HepG2 (cell line): ENCODE data around the gene GOLPH3. TPM values are rescaled to one million over a fixed set of nuclear protein-coding genes. Genes with fewer than 3 reads are reported as not detected.
A peak's percentile ranks its signal among the peaks of the same experiment; 100 is the strongest.

Experiments used
- AHR ChIP-seq: IDR thresholded peaks from 2 replicates; pipeline ENCODE4 v1.6.1; 2018; ENCODE audit warnings: missing genetic modification reagents, missing compliant biosample characterization
- ATAD3A ChIP-seq: sonication (generic); formaldehyde crosslinking; IDR thresholded peaks from 2 replicates; pipeline ENCODE4 v1.4.0; 2020; ENCODE audit warnings: missing genetic modification reagents
- ATRX ChIP-seq: sonication (generic); formaldehyde crosslinking; IDR thresholded peaks from 2 replicates; pipeline ENCODE4 v1.4.0; 2020; ENCODE audit warnings: missing genetic modification reagents, borderline replicate concordance
- EEA1 ChIP-seq: sonication (generic); formaldehyde crosslinking; IDR thresholded peaks from 2 replicates; pipeline ENCODE4 v1.5.1; 2020; ENCODE audit warnings: mild to moderate bottlenecking, missing genetic modification reagents, borderline replicate concordance
- FOXO1 ChIP-seq: sonication (generic); formaldehyde crosslinking; IDR thresholded peaks from 2 replicates; pipeline ENCODE4 v1.4.0; 2020; ENCODE audit warnings: missing genetic modification reagents
- HNRNPUL1 ChIP-seq: fragments of 200-400 bp; formaldehyde crosslinking; IDR thresholded peaks from 2 replicates; pipeline ENCODE4 v1.6.1; 2017; ENCODE audit warnings: low read depth, mild to moderate bottlenecking, low read length, moderate library complexity
- NFE2L2 ChIP-seq: fragments of 150-350 bp; IDR thresholded peaks from 2 replicates; pipeline ENCODE4 v1.6.1; 2014; ENCODE audit warnings: low read length
- NR1H2 ChIP-seq: sonication (generic); formaldehyde crosslinking; IDR thresholded peaks from 2 replicates; pipeline ENCODE4 v1.8.1; 2022; ENCODE audit warnings: low read depth, missing genetic modification reagents, borderline replicate concordance
- TCF7L2 ChIP-seq: IDR thresholded peaks from 2 replicates; pipeline ENCODE4 v1.6.1; 2011; ENCODE audit warnings: mild to moderate bottlenecking, low read depth, low read length, moderate library complexity
- ZBTB21 ChIP-seq: sonication (generic); formaldehyde crosslinking; IDR thresholded peaks from 2 replicates; pipeline ENCODE4 v1.4.0; 2020; ENCODE audit warnings: missing genetic modification reagents
- ZC3H4 ChIP-seq: sonication (generic); formaldehyde crosslinking; IDR thresholded peaks from 2 replicates; pipeline ENCODE4 v1.4.0; 2020; ENCODE audit warnings: missing genetic modification reagents, borderline replicate concordance
- ZNF235 ChIP-seq: sonication (generic); formaldehyde crosslinking; IDR thresholded peaks from 2 replicates; pipeline ENCODE4 v1.8.1; 2023; ENCODE audit warnings: mild to moderate bottlenecking, missing genetic modification reagents, borderline replicate concordance
- ZNF256 ChIP-seq: sonication (generic); formaldehyde crosslinking; conservative IDR thresholded peaks from 2 replicates; pipeline ENCODE4 v1.4.0; 2020; ENCODE audit warnings: missing genetic modification reagents
- ZNF724P ChIP-seq: sonication (generic); formaldehyde crosslinking; IDR thresholded peaks from 2 replicates; pipeline ENCODE4 v1.8.0; 2022; ENCODE audit warnings: missing genetic modification reagents, borderline replicate concordance
- ZNF839 ChIP-seq: sonication (generic); formaldehyde crosslinking; IDR thresholded peaks from 2 replicates; pipeline ENCODE4 v1.4.0; 2020; ENCODE audit warnings: missing genetic modification reagents, mild to moderate bottlenecking, borderline replicate concordance
- ZSCAN31 ChIP-seq: sonication (generic); formaldehyde crosslinking; IDR thresholded peaks from 2 replicates; pipeline ENCODE4 v1.5.0; 2020; ENCODE audit warnings: low read depth, mild to moderate bottlenecking, missing genetic modification reagents
- polyA plus RNA-seq, 8 experiments: library from polyadenylated mRNA; depleted of rRNA in 3 of 8; stranded (reverse) in 7 of 8; unstranded in 1 of 8; fragments of >200 nt; fragmentation: Illumina TruSeq in 4 of 8; extraction: Trizol in 4 of 8; gene quantifications; 2 replicates each; pipeline versions ENCODE4 v1.2.1 to v1.2.3, GENCODE V29; 2011 to 2016; ENCODE audit warnings: low read depth in 4 of 8, missing spikeins in 1 of 8, mixed read lengths in 1 of 8; ENCODE audit not compliant: insufficient read depth in 1 of 8
- total RNA-seq, 5 experiments: library from RNA; depleted of rRNA; stranded (reverse); fragments of >200 nt; fragmentation: Illumina TruSeq; extraction: Trizol; gene quantifications; 2 replicates each; pipeline ENCODE4 v1.2.3, GENCODE V29; 2016; ENCODE audit warnings: low read depth in 1 of 5
- TF ChIP-seq, protein P1 (sequence below): IDR thresholded peaks from 2 replicates; pipeline ENCODE4 v1.6.1; 2018; ENCODE audit warnings: missing genetic modification reagents, mild to moderate bottlenecking, missing compliant biosample characterization
- TF ChIP-seq, protein P2 (sequence below): sonication (generic); formaldehyde crosslinking; IDR thresholded peaks from 2 replicates; pipeline ENCODE4 v1.8.0; 2023; ENCODE audit warnings: mild to moderate bottlenecking, missing genetic modification reagents
- TF ChIP-seq, protein P3 (sequence below): sonication (generic); formaldehyde crosslinking; IDR thresholded peaks from 2 replicates; pipeline ENCODE4 v1.4.0; 2020; ENCODE audit warnings: missing genetic modification reagents, mild to moderate bottlenecking, borderline replicate concordance
- TF ChIP-seq, protein P4 (sequence below): sonication (generic); formaldehyde crosslinking; IDR thresholded peaks from 2 replicates; pipeline ENCODE4 v1.5.1; 2020; ENCODE audit warnings: mild to moderate bottlenecking, missing genetic modification reagents
- TF ChIP-seq, protein P5 (sequence below): sonication (generic); formaldehyde crosslinking; IDR thresholded peaks from 2 replicates; pipeline ENCODE4 v1.9.0; 2021; ENCODE audit warnings: missing genetic modification reagents, borderline replicate concordance
- TF ChIP-seq, protein P6 (sequence below): IDR thresholded peaks from 2 replicates; pipeline ENCODE4 v1.6.1; 2016; ENCODE audit warnings: mild to moderate bottlenecking, missing biosample characterization, missing genetic modification reagents

Gene GOLPH3
- total and polyA plus RNA-seq, 2 of the 13 experiments (the other 11 are each of a cell fraction or from before 2014, with no cell fraction given): 59.5 to 84.5 TPM

DNA sequence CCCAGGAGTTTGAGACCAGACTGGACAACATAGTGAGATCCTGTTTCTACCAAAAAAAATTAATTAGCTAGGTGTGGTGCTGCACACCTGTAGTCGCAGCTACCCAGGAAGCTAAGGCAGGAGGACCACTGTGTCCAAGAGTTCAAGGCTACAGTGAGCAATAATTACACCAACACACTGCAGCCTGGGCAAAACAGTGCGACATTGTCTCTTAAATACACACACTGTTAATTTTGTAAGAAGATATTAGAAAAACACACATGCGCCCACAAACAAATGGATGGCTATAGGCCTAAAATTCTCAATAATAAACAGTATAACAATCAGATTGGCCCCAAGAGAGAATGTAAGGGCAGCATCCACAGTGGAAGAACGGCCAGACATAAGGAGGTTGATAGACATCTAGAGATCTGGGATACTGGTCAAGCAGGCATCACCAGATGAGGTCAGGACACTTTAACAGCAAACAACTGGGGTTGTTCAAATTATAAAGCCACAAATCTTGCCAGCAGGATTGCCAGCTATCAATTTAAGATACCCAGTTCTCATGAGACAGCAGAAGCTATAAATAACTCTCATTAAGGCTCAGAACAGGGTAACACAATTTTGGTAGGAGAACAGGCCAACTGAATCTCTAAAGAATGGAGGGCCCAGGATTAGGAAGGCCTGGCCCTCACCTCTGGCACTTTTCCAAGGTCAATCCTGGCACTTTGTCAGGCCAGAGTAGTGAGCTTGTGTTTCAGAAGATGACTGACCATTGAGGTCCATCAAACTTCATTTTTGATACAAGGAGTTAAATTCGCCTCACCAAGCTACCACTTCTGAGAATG, 29.5 kb downstream of the GOLPH3 start (continued):
- TF ChIP-seq, protein P1, sequence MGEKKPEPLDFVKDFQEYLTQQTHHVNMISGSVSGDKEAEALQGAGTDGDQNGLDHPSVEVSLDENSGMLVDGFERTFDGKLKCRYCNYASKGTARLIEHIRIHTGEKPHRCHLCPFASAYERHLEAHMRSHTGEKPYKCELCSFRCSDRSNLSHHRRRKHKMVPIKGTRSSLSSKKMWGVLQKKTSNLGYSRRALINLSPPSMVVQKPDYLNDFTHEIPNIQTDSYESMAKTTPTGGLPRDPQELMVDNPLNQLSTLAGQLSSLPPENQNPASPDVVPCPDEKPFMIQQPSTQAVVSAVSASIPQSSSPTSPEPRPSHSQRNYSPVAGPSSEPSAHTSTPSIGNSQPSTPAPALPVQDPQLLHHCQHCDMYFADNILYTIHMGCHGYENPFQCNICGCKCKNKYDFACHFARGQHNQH (CRISPR knock-in tag): no peak
- TF ChIP-seq EEA1 (no peak), TCF7L2 (no peak), FOXO1 (0 out of 2 replicates have a peak, but pooled peaks have one; percentile 24), ZNF235 (no peak), NR1H2 (CRISPR knock-in tag) (no peak), ZBTB21 (no peak), NFE2L2 (no peak), ATRX (CRISPR knock-in tag) (no peak), ZC3H4 (CRISPR knock-in tag) (no peak), ZSCAN31 (CRISPR knock-in tag) (no peak), ZNF724P (CRISPR knock-in tag) (no peak), ZNF839 (CRISPR knock-in tag) (no peak), ZNF256 (CRISPR knock-in tag) (no peak), ATAD3A (CRISPR knock-in tag) (no peak), HNRNPUL1 (no peak), AHR (CRISPR knock-in tag) (no peak)
- TF ChIP-seq, protein P2, sequence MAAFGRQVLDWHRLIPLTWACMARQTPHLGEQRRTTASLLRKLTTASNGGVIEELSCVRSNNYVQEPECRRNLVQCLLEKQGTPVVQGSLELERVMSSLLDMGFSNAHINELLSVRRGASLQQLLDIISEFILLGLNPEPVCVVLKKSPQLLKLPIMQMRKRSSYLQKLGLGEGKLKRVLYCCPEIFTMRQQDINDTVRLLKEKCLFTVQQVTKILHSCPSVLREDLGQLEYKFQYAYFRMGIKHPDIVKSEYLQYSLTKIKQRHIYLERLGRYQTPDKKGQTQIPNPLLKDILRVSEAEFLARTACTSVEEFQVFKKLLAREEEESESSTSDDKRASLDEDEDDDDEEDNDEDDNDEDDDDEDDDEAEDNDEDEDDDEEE (CRISPR knock-in tag): no peak
- TF ChIP-seq, protein P3, sequence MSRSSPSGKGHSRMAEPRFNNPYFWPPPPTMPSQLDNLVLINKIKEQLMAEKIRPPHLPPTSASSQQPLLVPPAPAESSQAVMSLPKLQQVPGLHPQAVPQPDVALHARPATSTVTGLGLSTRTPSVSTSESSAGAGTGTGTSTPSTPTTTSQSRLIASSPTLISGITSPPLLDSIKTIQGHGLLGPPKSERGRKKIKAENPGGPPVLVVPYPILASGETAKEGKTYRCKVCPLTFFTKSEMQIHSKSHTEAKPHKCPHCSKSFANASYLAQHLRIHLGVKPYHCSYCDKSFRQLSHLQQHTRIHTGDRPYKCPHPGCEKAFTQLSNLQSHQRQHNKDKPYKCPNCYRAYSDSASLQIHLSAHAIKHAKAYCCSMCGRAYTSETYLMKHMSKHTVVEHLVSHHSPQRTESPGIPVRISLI (CRISPR knock-in tag): peak; percentile 46; the same call in 1 of the 2 replicates
- TF ChIP-seq, protein P4, sequence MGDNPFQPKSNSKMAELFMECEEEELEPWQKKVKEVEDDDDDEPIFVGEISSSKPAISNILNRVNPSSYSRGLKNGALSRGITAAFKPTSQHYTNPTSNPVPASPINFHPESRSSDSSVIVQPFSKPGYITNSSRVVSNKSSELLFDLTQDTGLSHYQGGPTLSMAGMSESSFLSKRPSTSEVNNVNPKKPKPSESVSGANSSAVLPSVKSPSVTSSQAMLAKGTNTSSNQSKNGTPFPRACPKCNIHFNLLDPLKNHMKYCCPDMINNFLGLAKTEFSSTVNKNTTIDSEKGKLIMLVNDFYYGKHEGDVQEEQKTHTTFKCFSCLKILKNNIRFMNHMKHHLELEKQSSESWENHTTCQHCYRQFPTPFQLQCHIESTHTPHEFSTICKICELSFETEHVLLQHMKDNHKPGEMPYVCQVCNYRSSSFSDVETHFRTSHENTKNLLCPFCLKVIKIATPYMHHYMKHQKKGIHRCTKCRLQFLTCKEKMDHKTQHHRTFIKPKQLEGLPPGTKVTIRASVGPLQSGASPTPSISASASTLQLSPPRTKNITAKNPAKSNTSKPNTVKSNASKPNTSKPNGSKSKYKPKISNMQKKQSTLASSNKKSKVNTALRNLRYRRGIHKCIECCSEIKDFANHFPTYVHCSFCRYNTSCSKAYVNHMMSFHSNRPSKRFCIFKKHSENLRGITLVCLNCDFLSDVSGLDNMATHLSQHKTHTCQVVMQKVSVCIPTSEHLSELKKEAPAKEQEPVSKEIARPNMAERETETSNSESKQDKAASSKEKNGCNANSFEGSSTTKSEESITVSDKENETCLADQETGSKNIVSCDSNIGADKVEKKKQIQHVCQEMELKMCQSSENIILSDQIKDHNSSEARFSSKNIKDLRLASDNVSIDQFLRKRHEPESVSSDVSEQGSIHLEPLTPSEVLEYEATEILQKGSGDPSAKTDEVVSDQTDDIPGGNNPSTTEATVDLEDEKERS (CRISPR knock-in tag): 0 out of 2 replicates have a peak, but pooled peaks have one; percentile 35
- TF ChIP-seq, protein P5, sequence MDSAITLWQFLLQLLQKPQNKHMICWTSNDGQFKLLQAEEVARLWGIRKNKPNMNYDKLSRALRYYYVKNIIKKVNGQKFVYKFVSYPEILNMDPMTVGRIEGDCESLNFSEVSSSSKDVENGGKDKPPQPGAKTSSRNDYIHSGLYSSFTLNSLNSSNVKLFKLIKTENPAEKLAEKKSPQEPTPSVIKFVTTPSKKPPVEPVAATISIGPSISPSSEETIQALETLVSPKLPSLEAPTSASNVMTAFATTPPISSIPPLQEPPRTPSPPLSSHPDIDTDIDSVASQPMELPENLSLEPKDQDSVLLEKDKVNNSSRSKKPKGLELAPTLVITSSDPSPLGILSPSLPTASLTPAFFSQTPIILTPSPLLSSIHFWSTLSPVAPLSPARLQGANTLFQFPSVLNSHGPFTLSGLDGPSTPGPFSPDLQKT (CRISPR knock-in tag): no peak
- TF ChIP-seq, protein P6, sequence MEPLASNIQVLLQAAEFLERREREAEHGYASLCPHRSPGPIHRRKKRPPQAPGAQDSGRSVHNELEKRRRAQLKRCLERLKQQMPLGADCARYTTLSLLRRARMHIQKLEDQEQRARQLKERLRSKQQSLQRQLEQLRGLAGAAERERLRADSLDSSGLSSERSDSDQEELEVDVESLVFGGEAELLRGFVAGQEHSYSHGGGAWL (CRISPR knock-in tag): no peak
